HCT116 (cell line): ENCODE results near the gene FAM72D.
"Not testable (repeated sequence)": the region's sequence is repeated elsewhere in the genome, so short reads cannot be mapped to it uniquely, and the experiment has no call there.

ENCODE experiments used
- CTCF ChIP-seq, 3 experiments: fragments of 200-600 bp in 1 of 3; sonication (generic) in 1 of 3; IDR thresholded peaks in 2 of 3; conservative IDR thresholded peaks in 1 of 3; 2 replicates each; pipeline ENCODE4 v1.5.1; 2012 to 2017; ENCODE audit warnings: low read depth in 2 of 3, low read length in 2 of 3, antibody characterized with exemption in 1 of 3, borderline replicate concordance in 1 of 3, control low read depth in 1 of 3, mild to moderate bottlenecking in 1 of 3, mixed read lengths in 1 of 3, mixed run types in 1 of 3, moderate library complexity in 1 of 3; ENCODE audit not compliant: insufficient read depth in 1 of 3
- POLR2AphosphoS5 ChIP-seq: IDR thresholded peaks from 2 replicates; pipeline ENCODE4 v1.6.1; 2011; ENCODE audit warnings: mild to moderate bottlenecking, low read depth, low read length, moderate library complexity
- ZBTB33 ChIP-seq: IDR thresholded peaks from 2 replicates; pipeline ENCODE4 v1.6.1; 2011; ENCODE audit warnings: mild to moderate bottlenecking, low read length, moderate library complexity; ENCODE audit not compliant: insufficient replicate concordance; ENCODE audit errors: extremely low read depth

- not testable (repeated sequence) for TF ChIP-seq POLR2AphosphoS5; CTCF (IDR thresholded peaks at IDR 0.05 in 2 of 3, conservative IDR thresholded peaks at IDR 0.05 in 1 of 3; ENCODE audit: borderline replicate concordance in 1 of 3, insufficient read depth in 1 of 3, low read depth in 2 of 3, low read length in 2 of 3); ZBTB33
Measured at GRCh38 chr1:145071569-145071968, 24.2 kb upstream of the FAM72D start.
